Lower leg skin (tissue), 3 donors: ENCODE results near the gene FGF3.

ENCODE experiments used
- CTCF ChIP-seq, 3 donors: fragments of 450-650 bp; IDR thresholded peaks; one replicate each; pipeline ENCODE4 v1.5.1; 2016; ENCODE audit warnings: antibody characterized with exemption in 3 of 3, mild to moderate bottlenecking in 3 of 3, moderate library complexity in 2 of 3
- POLR2A ChIP-seq, 2 donors: fragments of 450-650 bp; IDR thresholded peaks; one replicate each; pipeline ENCODE4 v1.6.1; 2016 to 2017; ENCODE audit warnings: antibody characterized with exemption in 2 of 2, mild to moderate bottlenecking in 1 of 2, moderate library complexity in 1 of 2

GRCh38 chr11:69771466-69771865, 47.8 kb downstream of the FGF3 start:
- no peak for TF ChIP-seq POLR2A (IDR thresholded peaks at IDR 0.05)
- no peak for TF ChIP-seq CTCF (IDR thresholded peaks at IDR 0.05)
